ENCODE measurements around the gene TPRG1. TPM values are rescaled to one million over a fixed set of nuclear protein-coding genes. Genes with fewer than 3 reads are reported as not detected.

The TPRG1 gene
- polyA plus RNA-seq, 1 donor (not counting 4 experiments of a cell fraction or from before 2014, with no cell fraction given): 1.5 TPM

- Histone ChIP-seq H2AFZ (ENCODE audit: control insufficient read depth, low read length) (no peak overlapping the region), H3K9me3 (ENCODE audit: control insufficient read depth, low read depth, low read length) (no peaks in the 10 kb centered on the region), H3K4me2 (ENCODE audit: control insufficient read depth, extremely low read depth, insufficient read depth, low read depth, low read length) (no peak overlapping the region), H3K27me3 (ENCODE audit: control insufficient read depth, extremely low read depth, insufficient read depth, low read length) (peaks cover 5% of the 10 kb centered on the region), H4K20me1 (ENCODE audit: control insufficient read depth, extremely low read depth, insufficient read depth, low read length) (no peaks in the 10 kb centered on the region), H3K4me3 (ENCODE audit: control insufficient read depth in 2 of 3, extremely low read depth in 1 of 3, insufficient read depth in 2 of 3, low read depth in 1 of 3, low read length in 3 of 3) (no peak overlapping the region), H3K4me1 (ENCODE audit: control insufficient read depth, extremely low read depth, insufficient read depth, low read length) (peaks cover 6% of the 10 kb centered on the region), H3K9me1 (ENCODE audit: control insufficient read depth, extremely low read depth, insufficient read depth, low read length) (no peaks in the 10 kb centered on the region), H3K27ac (ENCODE audit: control insufficient read depth, insufficient read depth, low read length) (no peak overlapping the region), H3K79me2 (ENCODE audit: control insufficient read depth, insufficient read depth, low read length) (no peaks in the 10 kb centered on the region), H3K9ac (ENCODE audit: control insufficient read depth, extremely low read depth, insufficient read depth, low read length) (no peak overlapping the region), H3K36me3 (ENCODE audit: control insufficient read depth in 2 of 2, extremely low read depth in 1 of 2, insufficient read depth in 2 of 2, low read length in 2 of 2) (no peaks in the 10 kb centered on the region)
- FAIRE-seq (no peak), DNase-seq (ENCODE audit: low read depth, low spot score) (no peak)
- TF ChIP-seq CTCF (optimal IDR thresholded peaks at IDR 0.05 in 1 of 3, IDR thresholded peaks at IDR 0.05 in 1 of 3, conservative IDR thresholded peaks at IDR 0.05 in 1 of 3; ENCODE audit: extremely low read depth in 1 of 3, insufficient read depth in 2 of 3, low read length in 3 of 3): no peak
- TF ChIP-seq EZH2 (IDR thresholded peaks at IDR 0.05; ENCODE audit: low read length): no peak
- dilution Hi-C loops (cut with MboI; ENCODE audit: extremely low pct_ligation_motif_present, low sequenced_read_pairs): no loop called here
These were observed 13.7 kb upstream of the TPRG1 start for GRCh38 chr3:189158034-189158433.

GRCh38 chr3:189160519-189161309 is 11.1 kb upstream of the TPRG1 start:
- TF ChIP-seq CTCF (optimal IDR thresholded peaks at IDR 0.05 in 1 of 3, IDR thresholded peaks at IDR 0.05 in 1 of 3, conservative IDR thresholded peaks at IDR 0.05 in 1 of 3; ENCODE audit: extremely low read depth in 1 of 3, insufficient read depth in 2 of 3, low read length in 3 of 3): no peak
- no peak for TF ChIP-seq EZH2 (IDR thresholded peaks at IDR 0.05; ENCODE audit: low read length)
- Histone ChIP-seq H3K4me2 (ENCODE audit: control insufficient read depth, extremely low read depth, insufficient read depth, low read depth, low read length) (no peak overlapping the region), H3K9me3 (ENCODE audit: control insufficient read depth, low read depth, low read length) (no peaks in the 10 kb centered on the region), H3K36me3 (ENCODE audit: control insufficient read depth in 2 of 2, extremely low read depth in 1 of 2, insufficient read depth in 2 of 2, low read length in 2 of 2) (no peaks in the 10 kb centered on the region), H3K4me3 (ENCODE audit: control insufficient read depth in 2 of 3, extremely low read depth in 1 of 3, insufficient read depth in 2 of 3, low read depth in 1 of 3, low read length in 3 of 3) (no peak overlapping the region), H3K79me2 (ENCODE audit: control insufficient read depth, insufficient read depth, low read length) (no peaks in the 10 kb centered on the region), H2AFZ (ENCODE audit: control insufficient read depth, low read length) (no peak overlapping the region), H3K9me1 (ENCODE audit: control insufficient read depth, extremely low read depth, insufficient read depth, low read length) (no peaks in the 10 kb centered on the region), H3K27me3 (ENCODE audit: control insufficient read depth, extremely low read depth, insufficient read depth, low read length) (no peaks in the 10 kb centered on the region), H3K4me1 (ENCODE audit: control insufficient read depth, extremely low read depth, insufficient read depth, low read length) (peaks cover 14% of the 10 kb centered on the region), H3K9ac (ENCODE audit: control insufficient read depth, extremely low read depth, insufficient read depth, low read length) (no peak overlapping the region), H3K27ac (ENCODE audit: control insufficient read depth, insufficient read depth, low read length) (no peak overlapping the region), H4K20me1 (ENCODE audit: control insufficient read depth, extremely low read depth, insufficient read depth, low read length) (no peaks in the 10 kb centered on the region)
- no peak for DNase-seq (ENCODE audit: low read depth, low spot score)
- FAIRE-seq: no peak
- dilution Hi-C loops (cut with MboI; ENCODE audit: extremely low pct_ligation_motif_present, low sequenced_read_pairs): no loop called here
